Panc1 (cell line): ENCODE measurements around the gene TRH.

Experiments
- POLR2AphosphoS5 ChIP-seq: IDR thresholded peaks from 2 replicates; pipeline ENCODE4 v1.6.1; 2012; ENCODE audit warnings: mild to moderate bottlenecking, low read depth, low read length, moderate library complexity
- TF ChIP-seq, protein P1 (sequence below): fragments of 450-650 bp; IDR thresholded peaks from 2 replicates; pipeline ENCODE4 v1.5.1; 2017; ENCODE audit warnings: mild to moderate bottlenecking
- TF ChIP-seq, protein P2 (sequence below), 2 experiments: IDR thresholded peaks; 2 replicates each; pipeline ENCODE4 v1.6.1; 2011 to 2012; ENCODE audit warnings: low read depth in 2 of 2, control low read depth in 1 of 2, low read length in 1 of 2, mild to moderate bottlenecking in 1 of 2, moderate library complexity in 1 of 2; ENCODE audit not compliant: insufficient read depth in 1 of 2

DNA sequence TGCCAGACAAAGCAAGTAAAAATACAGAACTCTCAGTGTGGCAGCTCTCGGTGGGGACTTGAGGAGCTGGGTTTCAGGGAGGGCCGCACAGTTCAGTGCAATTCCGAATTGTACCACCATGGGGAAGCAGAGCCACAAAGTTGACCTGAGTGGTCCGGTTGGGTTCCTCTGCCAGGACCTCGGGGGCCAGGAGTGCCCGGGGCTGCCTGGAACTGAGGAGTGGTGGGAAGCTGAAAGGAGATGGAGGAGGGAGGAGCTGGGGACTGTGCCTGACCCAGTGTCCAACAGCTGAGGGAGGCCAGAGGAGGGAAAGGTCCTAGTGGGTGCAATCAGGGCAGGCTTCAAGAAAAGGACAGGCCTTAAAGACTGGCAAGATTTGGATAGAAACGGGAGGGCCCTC lies 32.2 kb upstream of the TRH start:
- TF ChIP-seq, protein P1, sequence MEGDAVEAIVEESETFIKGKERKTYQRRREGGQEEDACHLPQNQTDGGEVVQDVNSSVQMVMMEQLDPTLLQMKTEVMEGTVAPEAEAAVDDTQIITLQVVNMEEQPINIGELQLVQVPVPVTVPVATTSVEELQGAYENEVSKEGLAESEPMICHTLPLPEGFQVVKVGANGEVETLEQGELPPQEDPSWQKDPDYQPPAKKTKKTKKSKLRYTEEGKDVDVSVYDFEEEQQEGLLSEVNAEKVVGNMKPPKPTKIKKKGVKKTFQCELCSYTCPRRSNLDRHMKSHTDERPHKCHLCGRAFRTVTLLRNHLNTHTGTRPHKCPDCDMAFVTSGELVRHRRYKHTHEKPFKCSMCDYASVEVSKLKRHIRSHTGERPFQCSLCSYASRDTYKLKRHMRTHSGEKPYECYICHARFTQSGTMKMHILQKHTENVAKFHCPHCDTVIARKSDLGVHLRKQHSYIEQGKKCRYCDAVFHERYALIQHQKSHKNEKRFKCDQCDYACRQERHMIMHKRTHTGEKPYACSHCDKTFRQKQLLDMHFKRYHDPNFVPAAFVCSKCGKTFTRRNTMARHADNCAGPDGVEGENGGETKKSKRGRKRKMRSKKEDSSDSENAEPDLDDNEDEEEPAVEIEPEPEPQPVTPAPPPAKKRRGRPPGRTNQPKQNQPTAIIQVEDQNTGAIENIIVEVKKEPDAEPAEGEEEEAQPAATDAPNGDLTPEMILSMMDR: peak; percentile 93
- no peak for TF ChIP-seq POLR2AphosphoS5
- TF ChIP-seq, protein P2, sequence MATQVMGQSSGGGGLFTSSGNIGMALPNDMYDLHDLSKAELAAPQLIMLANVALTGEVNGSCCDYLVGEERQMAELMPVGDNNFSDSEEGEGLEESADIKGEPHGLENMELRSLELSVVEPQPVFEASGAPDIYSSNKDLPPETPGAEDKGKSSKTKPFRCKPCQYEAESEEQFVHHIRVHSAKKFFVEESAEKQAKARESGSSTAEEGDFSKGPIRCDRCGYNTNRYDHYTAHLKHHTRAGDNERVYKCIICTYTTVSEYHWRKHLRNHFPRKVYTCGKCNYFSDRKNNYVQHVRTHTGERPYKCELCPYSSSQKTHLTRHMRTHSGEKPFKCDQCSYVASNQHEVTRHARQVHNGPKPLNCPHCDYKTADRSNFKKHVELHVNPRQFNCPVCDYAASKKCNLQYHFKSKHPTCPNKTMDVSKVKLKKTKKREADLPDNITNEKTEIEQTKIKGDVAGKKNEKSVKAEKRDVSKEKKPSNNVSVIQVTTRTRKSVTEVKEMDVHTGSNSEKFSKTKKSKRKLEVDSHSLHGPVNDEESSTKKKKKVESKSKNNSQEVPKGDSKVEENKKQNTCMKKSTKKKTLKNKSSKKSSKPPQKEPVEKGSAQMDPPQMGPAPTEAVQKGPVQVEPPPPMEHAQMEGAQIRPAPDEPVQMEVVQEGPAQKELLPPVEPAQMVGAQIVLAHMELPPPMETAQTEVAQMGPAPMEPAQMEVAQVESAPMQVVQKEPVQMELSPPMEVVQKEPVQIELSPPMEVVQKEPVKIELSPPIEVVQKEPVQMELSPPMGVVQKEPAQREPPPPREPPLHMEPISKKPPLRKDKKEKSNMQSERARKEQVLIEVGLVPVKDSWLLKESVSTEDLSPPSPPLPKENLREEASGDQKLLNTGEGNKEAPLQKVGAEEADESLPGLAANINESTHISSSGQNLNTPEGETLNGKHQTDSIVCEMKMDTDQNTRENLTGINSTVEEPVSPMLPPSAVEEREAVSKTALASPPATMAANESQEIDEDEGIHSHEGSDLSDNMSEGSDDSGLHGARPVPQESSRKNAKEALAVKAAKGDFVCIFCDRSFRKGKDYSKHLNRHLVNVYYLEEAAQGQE (IDR thresholded peaks at IDR 0.05; ENCODE audit: insufficient read depth in 1 of 2, low read depth in 2 of 2, low read length in 1 of 2): no peak
